B cell (primary cell): ENCODE results near the gene SPATA20. TPM values are rescaled to one million over a fixed set of nuclear protein-coding genes. Genes with fewer than 3 reads are reported as not detected.

Experiments
- ATAC-seq: fragments of 200-7000 bp; cut with Tn5 transposase; one replicate; pipeline ENCODE4 v1.10.0; 2021; ENCODE audit warnings: low read depth, mild to moderate bottlenecking, moderate number of reproducible peaks, moderate library complexity
- CTCF ChIA-PET: fragments of 350-600 bp; sonication (Branson Sonifier 250); formaldehyde crosslinking; loops from one replicate; lab custom pipeline; 2021; ENCODE audit warnings: antibody characterized with exemption, inconsistent platforms; lab: Charles Lee
- POLR2A ChIA-PET: fragments of 350-600 bp; sonication (Branson Sonifier 250); formaldehyde crosslinking; loops from one replicate; lab custom pipeline; 2021; ENCODE audit warnings: antibody characterized with exemption; lab: Charles Lee
- DNase-seq: peaks from one replicate; pipeline ENCODE4 v3.0.0; 2013
- H2AFZ ChIP-seq: 2 replicates; pipeline ENCODE4 v1.6.1; 2012; ENCODE audit warnings: mild to moderate bottlenecking, low read depth, low read length; ENCODE audit not compliant: insufficient read depth, poor library complexity, severe bottlenecking
- H3K27ac ChIP-seq, 2 donors: 1 replicate in 1 of 2; 2 replicates in 1 of 2; pipeline ENCODE4 v1.5.1; 2012 to 2013; ENCODE audit warnings: low read length in 2 of 2, mild to moderate bottlenecking in 2 of 2, moderate library complexity in 1 of 2
- H3K27me3 ChIP-seq, 4 experiments: fragments of 200-600 bp in 1 of 4; sonication (generic) in 1 of 4; replicated peaks in 1 of 4; 1 replicate in 2 of 4; 2 replicates in 2 of 4; pipeline versions ENCODE4 v1.6.1 to v1.7.0; 2013 to 2016; ENCODE audit warnings: low read length in 3 of 4, mild to moderate bottlenecking in 2 of 4, mixed read lengths in 1 of 4, moderate library complexity in 1 of 4; ENCODE audit not compliant: insufficient read depth in 4 of 4, control insufficient read depth in 3 of 4; ENCODE audit errors: control extremely low read depth in 1 of 4
- H3K36me3 ChIP-seq, 2 experiments: replicated peaks in 1 of 2; 1 replicate in 1 of 2; 2 replicates in 1 of 2; pipeline versions ENCODE4 v1.6.1 to v1.7.1; 2013; ENCODE audit warnings: low read length in 1 of 2; ENCODE audit not compliant: insufficient read depth in 2 of 2, control insufficient read depth in 1 of 2; ENCODE audit errors: control extremely low read depth in 1 of 2, extremely low read depth in 1 of 2
- H3K4me1 ChIP-seq, 2 donors: fragments of 200-600 bp in 1 of 2; sonication (generic) in 1 of 2; 1 replicate in 1 of 2; 2 replicates in 1 of 2; pipeline versions ENCODE4 v1.5.1 to v1.6.1; 2013 to 2017; ENCODE audit warnings: low read length in 2 of 2; ENCODE audit not compliant: control insufficient read depth in 2 of 2, insufficient read depth in 2 of 2
- H3K4me2 ChIP-seq: replicated peaks from 2 replicates; pipeline ENCODE3; 2012; ENCODE audit warnings: mild to moderate bottlenecking, low read depth, low read length; ENCODE audit not compliant: poor library complexity, severe bottlenecking
- H3K4me3 ChIP-seq, 5 experiments: fragments of 200-600 bp in 1 of 5; sonication (generic) in 1 of 5; 1 replicate in 3 of 5; 2 replicates in 2 of 5; pipeline versions ENCODE4 v1.5.1 to v1.7.0; 2011 to 2016; ENCODE audit warnings: low read length in 4 of 5, mild to moderate bottlenecking in 4 of 5, low read depth in 2 of 5, control low read depth in 1 of 5, moderate library complexity in 1 of 5; ENCODE audit not compliant: insufficient read depth in 1 of 5; ENCODE audit errors: control extremely low read depth in 1 of 5, extremely low read depth in 1 of 5
- H3K79me2 ChIP-seq: fragments of 200-600 bp; sonication (generic); one replicate; pipeline ENCODE4 v1.6.0; 2016; ENCODE audit warnings: low read length; ENCODE audit not compliant: control insufficient read depth, insufficient read depth
- H3K9ac ChIP-seq: fragments of 200-600 bp; sonication (generic); 2 replicates; pipeline ENCODE4 v1.6.1; 2017; ENCODE audit warnings: mild to moderate bottlenecking, low read length, moderate library complexity
- H3K9me3 ChIP-seq, 3 donors: one replicate each; pipeline versions ENCODE4 v1.6.1 to v1.7.1; 2013; ENCODE audit warnings: low read length in 2 of 3; ENCODE audit not compliant: control insufficient read depth in 2 of 3, insufficient read depth in 1 of 3; ENCODE audit errors: control extremely low read depth in 1 of 3
- H4K20me1 ChIP-seq: 2 replicates; pipeline ENCODE4 v1.6.0; 2012; ENCODE audit warnings: mild to moderate bottlenecking, low read length; ENCODE audit not compliant: insufficient read depth, control insufficient read depth, poor library complexity, severe bottlenecking
- H3K27ac Mint-ChIP-seq: one replicate; pipeline ENCODE4 v1.8.0; 2021; ENCODE audit warnings: mixed read lengths
- H3K27me3 Mint-ChIP-seq: one replicate; pipeline ENCODE4 v1.8.0; 2021; ENCODE audit warnings: mixed read lengths
- H3K4me1 Mint-ChIP-seq: one replicate; pipeline ENCODE4 v1.8.0; 2021; ENCODE audit warnings: mixed read lengths
- H3K4me3 Mint-ChIP-seq: one replicate; pipeline ENCODE4 v1.8.0; 2021; ENCODE audit warnings: mixed read lengths
- H3K9me3 Mint-ChIP-seq: one replicate; pipeline ENCODE4 v1.8.0; 2022; ENCODE audit warnings: mixed read lengths; ENCODE audit not compliant: insufficient read depth
- CTCF ChIP-seq: fragments of 200-600 bp; IDR thresholded peaks from one replicate; pipeline ENCODE4 v1.8.0; 2022; ENCODE audit warnings: antibody characterized with exemption, mild to moderate bottlenecking
- EZH2 ChIP-seq: IDR thresholded peaks from 2 replicates; pipeline ENCODE4 v1.6.1; 2012; ENCODE audit warnings: borderline replicate concordance, low read depth, mild to moderate bottlenecking, moderate library complexity, low read length; ENCODE audit not compliant: insufficient read depth, poor library complexity, severe bottlenecking
- WGBS: methylation state at CpG from one replicate; pipeline ENCODE4 v1.1.5; 2013; ENCODE audit warnings: missing lambda C conversion rate; ENCODE audit not compliant: insufficient coverage; 5-methylcytosine and 5-hydroxymethylcytosine counted together
- intact Hi-C: fragments of 100-400 bp; cut with micrococcal nuclease; formaldehyde crosslinking; loops from one replicate; pipeline ENCODE4 v1.10.0; 2022
- polyA plus RNA-seq: library from polyadenylated mRNA; depleted of rRNA; stranded (reverse); fragments of >200 nt; gene quantifications from 2 replicates; pipeline ENCODE4 v1.2.3, GENCODE V29; 2012
- total RNA-seq, 2 donors: library from RNA; stranded (reverse); fragments of 120-200 nt in 1 of 2; gene quantifications; 1 replicate in 1 of 2; 2 replicates in 1 of 2; pipeline versions ENCODE4 v1.2.3 to v1.2.4, GENCODE V29; 2013 to 2022

The SPATA20 gene
- total and polyA plus RNA-seq, 2 donors (not counting 1 experiment from before 2014, with no cell fraction given): 61.7 to 68.5 TPM

- Histone ChIP-seq H4K20me1 (no peaks in the 10 kb centered on the region), H3K4me2 (peak overlapping the region; percentile 94), H3K4me3 (peak overlapping the region in 4 of 5 experiments; percentile 20 to 62 (median 52)), H3K27me3 (peaks cover 0 to 11% (median 5%) of the 10 kb centered on the region in 4 experiments), H3K36me3 (peaks cover 0 to 3% of the 10 kb centered on the region in 2 experiments), H3K4me1 (peaks cover 14 to 22% of the 10 kb centered on the region in 2 donors), H3K79me2 (no peaks in the 10 kb centered on the region), H3K9ac (peak overlapping the region; percentile 68), H3K27ac (no peak overlapping the region), H3K9me3 (no peaks in the 10 kb centered on the region), H2AFZ (peak overlapping the region; percentile 87)
- ChIA-PET POLR2A (interaction anchor here (0.5 to 1.0 kb wide), 2 partner anchors 171 to 320 kb away, joined by 3 to 8 read pairs; no protein-coding TSS in a partner anchor), CTCF (interaction anchor here (0.6 to 4.8 kb wide), 8 partner anchors 10 to 723 kb away, joined by 3 to 45 read pairs (median 4); partner anchors contain the start of gene CACNA1G)
- H3K4me1 Mint-ChIP-seq: peaks cover 20% of the 10 kb centered on the region
- H3K27ac Mint-ChIP-seq: no peak overlapping the region
- ATAC-seq (no peak), DNase-seq (no peak)
- no peaks in the 10 kb centered on the region for H3K9me3 Mint-ChIP-seq
- peak overlapping the region; percentile 84 for H3K4me3 Mint-ChIP-seq
- 33% methylated on average over 3 of the region's 4 CpGs for WGBS
- intact Hi-C loops: loop anchor here (1.0 to 5.0 kb wide), 4 partner anchors 14 to 621 kb away; partner anchors contain the start of genes CACNA1G and NME2
- TF ChIP-seq CTCF: no peak
- no peak for TF ChIP-seq EZH2
- peaks cover 7% of the 10 kb centered on the region for H3K27me3 Mint-ChIP-seq
These were observed 306 bp upstream of the SPATA20 start for GRCh38 chr17:50546701-50547034.

GRCh38 chr17:50547736-50548083 is 736 bp downstream of the SPATA20 start:
- 100% methylated on average over 2 of the region's 5 CpGs for WGBS

More at GRCh38 chr17:50547736-50548083, 736 bp downstream of the SPATA20 start:
- Mint-ChIP-seq H3K4me3 (peak overlapping the region; percentile 84), H3K27me3 (peaks cover 7% of the 10 kb centered on the region), H3K27ac (peak overlapping the region; percentile 78), H3K9me3 (no peaks in the 10 kb centered on the region), H3K4me1 (peaks cover 13% of the 10 kb centered on the region)
- CTCF ChIA-PET: interaction anchor here (0.6 to 4.8 kb wide), 3 partner anchors 13 to 92 kb away, joined by 4 to 45 read pairs (median 5); partner anchors contain the start of gene CACNA1G
- Histone ChIP-seq H4K20me1 (no peaks in the 10 kb centered on the region), H3K27ac (no peak overlapping the region), H3K27me3 (peaks cover 0 to 11% (median 5%) of the 10 kb centered on the region in 4 experiments), H3K36me3 (peaks cover 0 to 3% of the 10 kb centered on the region in 2 experiments), H3K9ac (peak overlapping the region; percentile 68), H3K4me2 (peak overlapping the region; percentile 94), H2AFZ (peak overlapping the region; percentile 87), H3K79me2 (no peaks in the 10 kb centered on the region), H3K9me3 (no peaks in the 10 kb centered on the region), H3K4me1 (peaks cover 9 to 15% of the 10 kb centered on the region in 2 donors), H3K4me3 (peak overlapping the region in 1 of 5 experiments; percentile 56)
- POLR2A ChIA-PET: interaction anchor here (0.6 kb wide), 1 partner anchor 805 kb away, joined by 3 read pairs; no protein-coding TSS in a partner anchor
- intact Hi-C loops: loop anchor here (1.0 to 5.0 kb wide), 4 partner anchors 13 to 620 kb away; partner anchors contain the start of genes CACNA1G and NME2
- TF ChIP-seq CTCF (no peak), EZH2 (no peak)
- DNase-seq: no peak
- no peak for ATAC-seq
